ENCODE data around the gene ZNF598. TPM values are rescaled to one million over a fixed set of nuclear protein-coding genes. Genes with fewer than 3 reads are reported as not detected.

The ZNF598 gene
- total RNA-seq, 4 donors from 2014 or later = 31.3 to 56.1 (median 40.9) TPM

- Histone ChIP-seq H3K36me3 (peaks cover 0 to 12% (median 0%) of the 10 kb centered on the region in 3 donors), H3K27me3 (no peaks in the 10 kb centered on the region), H3K4me3 (peak overlapping the region; percentile 16 to 58 (median 33)), H3K27ac (peak overlapping the region; percentile 76 to 92 (median 86)), H3K4me1 (peaks cover 48 to 97% (median 60%) of the 10 kb centered on the region in 3 donors), H3K9me3 (no peaks in the 10 kb centered on the region)
- no peak for DNase-seq
- WGBS, 2 donors = 8 to 100% methylated on average over 1 to 9 of the region's 37 CpGs
- intact Hi-C loops (cut with DNase I) = no loop called here
- TF ChIP-seq POLR2A (IDR thresholded peaks at IDR 0.05) = no peak
- TF ChIP-seq, protein P1, sequence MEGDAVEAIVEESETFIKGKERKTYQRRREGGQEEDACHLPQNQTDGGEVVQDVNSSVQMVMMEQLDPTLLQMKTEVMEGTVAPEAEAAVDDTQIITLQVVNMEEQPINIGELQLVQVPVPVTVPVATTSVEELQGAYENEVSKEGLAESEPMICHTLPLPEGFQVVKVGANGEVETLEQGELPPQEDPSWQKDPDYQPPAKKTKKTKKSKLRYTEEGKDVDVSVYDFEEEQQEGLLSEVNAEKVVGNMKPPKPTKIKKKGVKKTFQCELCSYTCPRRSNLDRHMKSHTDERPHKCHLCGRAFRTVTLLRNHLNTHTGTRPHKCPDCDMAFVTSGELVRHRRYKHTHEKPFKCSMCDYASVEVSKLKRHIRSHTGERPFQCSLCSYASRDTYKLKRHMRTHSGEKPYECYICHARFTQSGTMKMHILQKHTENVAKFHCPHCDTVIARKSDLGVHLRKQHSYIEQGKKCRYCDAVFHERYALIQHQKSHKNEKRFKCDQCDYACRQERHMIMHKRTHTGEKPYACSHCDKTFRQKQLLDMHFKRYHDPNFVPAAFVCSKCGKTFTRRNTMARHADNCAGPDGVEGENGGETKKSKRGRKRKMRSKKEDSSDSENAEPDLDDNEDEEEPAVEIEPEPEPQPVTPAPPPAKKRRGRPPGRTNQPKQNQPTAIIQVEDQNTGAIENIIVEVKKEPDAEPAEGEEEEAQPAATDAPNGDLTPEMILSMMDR (IDR thresholded peaks at IDR 0.05) = no peak
These were observed 23.7 kb upstream of the ZNF598 start for GRCh38 chr16:2033057-2033908.

- intact Hi-C loops (cut with DNase I) = no loop called here
- H3K4me3 ChIP-seq = peak overlapping the region in 3 of 4 donors; percentile 28 to 58 (median 38)
- 44 to 60% methylated on average over 2 to 4 of the region's 15 CpGs for WGBS, 2 donors
These were observed 22.9 kb upstream of the ZNF598 start for GRCh38 chr16:2032285-2033056.

GRCh38 chr16:2031081-2031577 lies 21.5 kb upstream of the ZNF598 start:
- Histone ChIP-seq H3K27ac (peak overlapping the region; percentile 46 to 89 (median 68)), H3K4me3 (peak overlapping the region in 1 of 4 donors; percentile 7), H3K4me1 (peaks cover 47 to 95% (median 58%) of the 10 kb centered on the region in 3 donors), H3K27me3 (peaks cover 0 to 6% (median 0%) of the 10 kb centered on the region in 4 donors), H3K9me3 (no peaks in the 10 kb centered on the region), H3K36me3 (peaks cover 0 to 6% (median 0%) of the 10 kb centered on the region in 3 donors)
- 30 to 61% methylated on average over 5 to 9 of the region's 11 CpGs for WGBS, 2 donors
- DNase-seq = no peak
- intact Hi-C loops (cut with DNase I) = no loop called here
- TF ChIP-seq, protein P1 (IDR thresholded peaks at IDR 0.05) = no peak
- TF ChIP-seq POLR2A (IDR thresholded peaks at IDR 0.05) = no peak

More at GRCh38 chr16:2032285-2033056, 22.9 kb upstream of the ZNF598 start:
- Histone ChIP-seq H3K27me3 (peaks cover 0 to under 1% (median 0%) of the 10 kb centered on the region in 4 donors), H3K36me3 (peaks cover 0 to 12% (median 0%) of the 10 kb centered on the region in 3 donors), H3K9me3 (no peaks in the 10 kb centered on the region), H3K4me1 (peaks cover 57 to 97% (median 57%) of the 10 kb centered on the region in 3 donors), H3K27ac (peak overlapping the region; percentile 76 to 92 (median 86))
- DNase-seq = no peak
- TF ChIP-seq, protein P1 (IDR thresholded peaks at IDR 0.05) = no peak

DNA sequence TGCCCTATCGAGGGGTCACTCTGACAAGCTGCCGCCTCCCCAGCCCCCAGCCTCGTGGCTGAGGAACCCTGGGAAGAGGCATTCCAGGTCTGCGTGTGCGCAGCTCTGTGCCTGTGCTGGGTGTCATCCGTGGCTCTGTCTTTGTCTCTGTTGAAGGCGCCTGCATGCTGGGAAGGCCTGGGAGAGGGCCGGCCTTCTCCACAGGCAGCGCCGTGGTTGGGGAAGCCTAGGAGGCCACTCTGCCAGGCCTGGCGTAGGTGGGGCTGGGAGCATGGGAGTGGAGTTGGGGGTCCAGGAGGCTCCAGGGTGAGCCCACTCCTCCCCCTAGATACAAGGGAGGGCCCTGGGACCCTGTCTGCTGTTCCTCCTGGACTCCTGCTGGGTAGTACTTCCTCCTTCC lies 20.4 kb upstream of the ZNF598 start:
- Histone ChIP-seq H3K4me1 (peaks cover 36 to 95% (median 50%) of the 10 kb centered on the region in 3 donors), H3K27ac (peak overlapping the region in 3 of 4 donors; percentile 32 to 89 (median 60)), H3K4me3 (peak overlapping the region in 2 of 4 donors; percentile 16 to 70), H3K9me3 (no peaks in the 10 kb centered on the region), H3K36me3 (peaks cover 0 to 6% (median 0%) of the 10 kb centered on the region in 3 donors), H3K27me3 (peaks cover 0 to 6% (median 0%) of the 10 kb centered on the region in 4 donors)
- WGBS, 2 donors = 70 to 100% methylated on average over 2 of the region's 11 CpGs
- no peak for TF ChIP-seq POLR2A (IDR thresholded peaks at IDR 0.05)
- TF ChIP-seq, protein P1 (IDR thresholded peaks at IDR 0.05) = no peak
- DNase-seq = no peak
- intact Hi-C loops (cut with DNase I) = no loop called here
